IMR-90 (cell line): ENCODE measurements around the gene ALDH5A1. TPM values are rescaled to one million over a fixed set of nuclear protein-coding genes. Genes with fewer than 3 reads are reported as not detected.

ENCODE experiments used
- ATAC-seq: fragments of 200-7000 bp; cut with Tn5 transposase; 2 replicates; pipeline ENCODE4 v1.9.1; 2020; ENCODE audit warnings: low read depth, mild to moderate bottlenecking, moderate library complexity
- BruUV-seq: library from RNA; stranded (reverse); fragments of 400-500 nt; replicated peaks from 2 replicates; lab custom pipeline; 2021; lab: Mats Ljungman, UMichigan
- CTCF ChIA-PET: fragments of 300-600 bp; formaldehyde crosslinking; extraction: SDS; loops from one replicate; lab custom pipeline; 2021; ENCODE audit warnings: antibody characterized with exemption; lab: Yijun Ruan, JAX
- POLR2A ChIA-PET: fragments of 300-600 bp; sonication (Branson Sonifier 250); formaldehyde crosslinking; loops from one replicate; lab custom pipeline; 2022; ENCODE audit warnings: antibody characterized with exemption; ENCODE audit not compliant: unreplicated experiment; lab: Charles Lee
- DNase-seq: peaks from one replicate; pipeline ENCODE4 v3.0.0; 2013
- H2AFZ ChIP-seq: replicated peaks from 2 replicates; pipeline ENCODE3; 2013; ENCODE audit warnings: low read length, mild to moderate bottlenecking; ENCODE audit not compliant: poor library complexity
- H2AK5ac ChIP-seq: 2 replicates; pipeline ENCODE4 v1.6.1; 2013; ENCODE audit warnings: low read depth, low read length, inconsistent platforms
- H2AK9ac ChIP-seq: replicated peaks from 2 replicates; pipeline ENCODE3; 2013; ENCODE audit warnings: mild to moderate bottlenecking, low read depth, low read length, moderate library complexity; ENCODE audit not compliant: poor library complexity
- H2BK120ac ChIP-seq: 2 replicates; pipeline ENCODE4 v1.6.1; 2013; ENCODE audit warnings: low read depth, low read length, inconsistent platforms
- H2BK15ac ChIP-seq: 3 replicates; pipeline ENCODE4 v1.6.1; 2013; ENCODE audit warnings: low read depth, low read length, inconsistent platforms
- H2BK20ac ChIP-seq: 2 replicates; pipeline ENCODE4 v1.6.1; 2013; ENCODE audit warnings: low read depth, mild to moderate bottlenecking, inconsistent platforms, low read length, moderate library complexity
- H2BK5ac ChIP-seq: 2 replicates; pipeline ENCODE4 v1.6.1; 2013; ENCODE audit warnings: mild to moderate bottlenecking, low read depth, low read length, inconsistent platforms; ENCODE audit not compliant: poor library complexity, severe bottlenecking
- H3K14ac ChIP-seq: replicated peaks from 2 replicates; pipeline ENCODE4 v1.6.1; 2013; ENCODE audit warnings: low read depth, low read length, inconsistent platforms
- H3K18ac ChIP-seq: 2 replicates; pipeline ENCODE4 v1.6.1; 2013; ENCODE audit warnings: low read depth, low read length, control low read depth
- H3K23ac ChIP-seq: 2 replicates; pipeline ENCODE4 v1.6.1; 2013; ENCODE audit warnings: low read depth, low read length, inconsistent platforms
- H3K27ac ChIP-seq: 2 replicates; pipeline ENCODE4 v1.5.1; 2013; ENCODE audit warnings: mild to moderate bottlenecking, control low read depth, low read length; ENCODE audit not compliant: insufficient read depth
- H3K27me3 ChIP-seq: 2 replicates; pipeline ENCODE4 v1.6.1; 2013; ENCODE audit warnings: low read length; ENCODE audit not compliant: control insufficient read depth, insufficient read depth
- H3K36me3 ChIP-seq: 2 replicates; pipeline ENCODE4 v1.6.1; 2013; ENCODE audit warnings: low read length, mixed read lengths; ENCODE audit not compliant: control insufficient read depth, insufficient read depth
- H3K4ac ChIP-seq: 2 replicates; pipeline ENCODE4 v1.6.1; 2013; ENCODE audit warnings: low read depth, low read length, inconsistent platforms
- H3K4me1 ChIP-seq: 2 replicates; pipeline ENCODE4 v1.6.1; 2013; ENCODE audit warnings: low read length, mixed read lengths; ENCODE audit not compliant: control insufficient read depth, insufficient read depth
- H3K4me2 ChIP-seq: 2 replicates; pipeline ENCODE4 v1.6.1; 2013; ENCODE audit warnings: low read depth, mild to moderate bottlenecking, control low read depth, low read length, moderate library complexity
- H3K4me3 ChIP-seq: 2 replicates; pipeline ENCODE4 v1.5.1; 2013; ENCODE audit warnings: low read depth, mild to moderate bottlenecking, control low read depth, low read length, moderate library complexity; ENCODE audit not compliant: insufficient read depth
- H3K56ac ChIP-seq: 2 replicates; pipeline ENCODE4 v1.6.1; 2013; ENCODE audit warnings: low read length, inconsistent platforms; ENCODE audit not compliant: insufficient read depth; ENCODE audit errors: extremely low read depth
- H3K79me1 ChIP-seq, 2 experiments: 2 replicates each; pipeline ENCODE4 v1.6.1; 2013; ENCODE audit warnings: low read length in 2 of 2, inconsistent platforms in 1 of 2, low read depth in 1 of 2
- H3K9ac ChIP-seq: 2 replicates; pipeline ENCODE4 v1.6.1; 2013; ENCODE audit warnings: low read depth, low read length, control low read depth
- H3K9me1 ChIP-seq: 2 replicates; pipeline ENCODE4 v1.6.1; 2013; ENCODE audit warnings: low read length, inconsistent platforms; ENCODE audit not compliant: insufficient read depth
- H3K9me3 ChIP-seq: 2 replicates; pipeline ENCODE4 v1.6.1; 2013; ENCODE audit warnings: low read length; ENCODE audit not compliant: control insufficient read depth, insufficient read depth
- H4K20me1 ChIP-seq: 2 replicates; pipeline ENCODE4 v1.6.1; 2013; ENCODE audit warnings: low read length, inconsistent platforms; ENCODE audit not compliant: insufficient read depth
- H4K5ac ChIP-seq: 2 replicates; pipeline ENCODE4 v1.6.1; 2013; ENCODE audit warnings: mild to moderate bottlenecking, low read depth, low read length, control low read depth
- H4K8ac ChIP-seq, 2 experiments: 2 replicates each; pipeline ENCODE4 v1.6.1; 2013; ENCODE audit warnings: low read depth in 2 of 2, low read length in 2 of 2, control low read depth in 1 of 2, inconsistent platforms in 1 of 2
- H4K91ac ChIP-seq: 2 replicates; pipeline ENCODE4 v1.6.1; 2013; ENCODE audit warnings: low read depth, low read length, inconsistent platforms; ENCODE audit not compliant: insufficient read depth
- CEBPB ChIP-seq: IDR thresholded peaks from 2 replicates; pipeline ENCODE4 v1.6.1; 2012; ENCODE audit warnings: low read depth, low read length, improper control_type of control experiment
- CHD1 ChIP-seq: IDR thresholded peaks from 2 replicates; pipeline ENCODE4 v1.6.1; 2012; ENCODE audit warnings: low read depth, low read length, improper control_type of control experiment
- FOS ChIP-seq: fragments of 150-350 bp; IDR thresholded peaks from 2 replicates; pipeline ENCODE4 v1.6.1; 2016; ENCODE audit warnings: low read depth, low read length
- RAD21 ChIP-seq: IDR thresholded peaks from 2 replicates; pipeline ENCODE4 v1.6.1; 2012; ENCODE audit warnings: low read length, improper control_type of control experiment
- SMC3 ChIP-seq: fragments of 150-350 bp; IDR thresholded peaks from 2 replicates; pipeline ENCODE4 v1.6.1; 2016; ENCODE audit warnings: low read depth, mild to moderate bottlenecking, antibody characterized with exemption, low read length, moderate library complexity
- WGBS, 2 experiments: methylation state at CpG; one replicate each; pipeline versions ENCODE4 v1.1.5 to v1.1.7; 2013; ENCODE audit warnings: missing lambda C conversion rate in 2 of 2; ENCODE audit not compliant: insufficient read length in 1 of 2; ENCODE audit errors: extremely low coverage in 2 of 2; 5-methylcytosine and 5-hydroxymethylcytosine counted together
- dilution Hi-C: fragments of 300-500 bp; cut with HindIII; formaldehyde crosslinking; loops from one replicate; pipeline ENCODE4 v1.14.3; 2018; ENCODE audit warnings: low sequenced_read_pairs; ENCODE audit not compliant: unreplicated experiment
- in situ Hi-C: fragments of 300-500 bp; cut with MboI; formaldehyde crosslinking; loops from 3 replicates; pipeline ENCODE4 v1.14.3; 2019; ENCODE audit warnings: low sequenced_read_pairs, inconsistent platforms, mixed read lengths
- intact Hi-C: fragments of 100-400 bp; cut with micrococcal nuclease; formaldehyde crosslinking; loops from 2 replicates; pipeline ENCODE4 v1.10.0; 2022
- polyA plus RNA-seq, 3 experiments: library from polyadenylated mRNA; depleted of rRNA; stranded (reverse); fragments of >200 nt; gene quantifications; 2 replicates each; pipeline ENCODE4 v1.2.3, GENCODE V29; 2012; ENCODE audit warnings: low replicate concordance in 1 of 3
- total RNA-seq: library from RNA; depleted of rRNA; stranded (reverse); fragments of >200 nt; gene quantifications from 2 replicates; pipeline ENCODE4 v1.2.3, GENCODE V29; 2012
- TF ChIP-seq, protein P1 (sequence below): fragments of 150-350 bp; IDR thresholded peaks from 2 replicates; pipeline ENCODE4 v1.6.1; 2017; ENCODE audit warnings: mild to moderate bottlenecking, antibody characterized with exemption, low read length, low read depth

ALDH5A1 gene
- total and polyA plus RNA-seq, 2 of the 4 experiments (the other 2 are of a cell fraction), result 0.36 to 0.48 TPM

GRCh38 chr6:24546439-24546838 is 51.7 kb downstream of the ALDH5A1 start:
- Histone ChIP-seq H3K4me2 (no peak overlapping the region), H3K9me1 (no peaks in the 10 kb centered on the region), H2BK5ac (no peak overlapping the region), H4K20me1 (no peaks in the 10 kb centered on the region), H3K4me3 (no peak overlapping the region), H4K8ac (no peak overlapping the region), H3K27ac (no peak overlapping the region), H3K4ac (no peak overlapping the region), H3K36me3 (no peaks in the 10 kb centered on the region), H4K5ac (no peak overlapping the region), H3K14ac (no peak overlapping the region), H4K91ac (no peak overlapping the region), H2AFZ (no peak overlapping the region), H2BK15ac (no peak overlapping the region), H2BK20ac (no peak overlapping the region), H2AK9ac (no peak overlapping the region), H2BK120ac (no peak overlapping the region), H3K79me1 (no peaks in the 10 kb centered on the region), H2AK5ac (no peak overlapping the region), H3K18ac (no peak overlapping the region), H3K23ac (no peak overlapping the region), H3K27me3 (peaks cover 7% of the 10 kb centered on the region), H3K4me1 (no peaks in the 10 kb centered on the region), H3K9ac (no peak overlapping the region), H3K9me3 (no peaks in the 10 kb centered on the region), H3K56ac (no peak overlapping the region)
- intact Hi-C loops (no loop called here), in situ Hi-C loops (no loop called here), dilution Hi-C loops (no loop called here)
- ATAC-seq (no peak), DNase-seq (no peak)
- TF ChIP-seq CEBPB (no peak), RAD21 (no peak), CHD1 (no peak), SMC3 (no peak), FOS (no peak)
- TF ChIP-seq, protein P1, sequence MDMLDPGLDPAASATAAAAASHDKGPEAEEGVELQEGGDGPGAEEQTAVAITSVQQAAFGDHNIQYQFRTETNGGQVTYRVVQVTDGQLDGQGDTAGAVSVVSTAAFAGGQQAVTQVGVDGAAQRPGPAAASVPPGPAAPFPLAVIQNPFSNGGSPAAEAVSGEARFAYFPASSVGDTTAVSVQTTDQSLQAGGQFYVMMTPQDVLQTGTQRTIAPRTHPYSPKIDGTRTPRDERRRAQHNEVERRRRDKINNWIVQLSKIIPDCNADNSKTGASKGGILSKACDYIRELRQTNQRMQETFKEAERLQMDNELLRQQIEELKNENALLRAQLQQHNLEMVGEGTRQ, result no peak
- ChIA-PET POLR2A (no interaction called here), CTCF (no interaction called here)
- no TSS peak for BruUV-seq
- WGBS, 2 experiments, result no CpG with 5 or more reads among the region's 7 CpGs
